ENCODE measurements around the gene MEX3D.

Gene MEX3D

GRCh38 chr19:1514295-1514661 is 53.8 kb downstream of the MEX3D start:
- Histone ChIP-seq H3K9me3 (ENCODE audit: severe bottlenecking) (no peaks in the 10 kb centered on the region), H3K27me3 (ENCODE audit: insufficient read depth, low read depth, severe bottlenecking) (peaks cover 3% of the 10 kb centered on the region), H3K4me3 (ENCODE audit: low read depth, low read length) (no peak overlapping the region), H3K27ac (no peak overlapping the region), H3K36me3 (no peaks in the 10 kb centered on the region)
- no peak for DNase-seq
- TF ChIP-seq CTCF (IDR thresholded peaks at IDR 0.05; ENCODE audit: low read depth, low read length), result no peak

GRCh38 chr19:1513499-1514294 is 54.4 kb downstream of the MEX3D start:
- peak; percentile 76 for TF ChIP-seq CTCF (IDR thresholded peaks at IDR 0.05; ENCODE audit: low read depth, low read length)
- H3K36me3 ChIP-seq, result no peaks in the 10 kb centered on the region
- peak; percentile 55 for DNase-seq
- no peak overlapping the region for H3K27ac ChIP-seq
- peaks cover 3% of the 10 kb centered on the region for H3K27me3 ChIP-seq (ENCODE audit: insufficient read depth, low read depth, severe bottlenecking)
- H3K9me3 ChIP-seq (ENCODE audit: severe bottlenecking), result no peaks in the 10 kb centered on the region
- H3K4me3 ChIP-seq (ENCODE audit: low read depth, low read length), result peak overlapping the region; percentile 47

GRCh38 chr19:1512671-1513498 is 55.2 kb downstream of the MEX3D start, which contains the start of gene ADAMTSL5:
ADAMTSL5 (minus strand) TSS chr19:1513019; CDS start chr19:1510943, 2,076 bp downstream.
- Histone ChIP-seq H3K27me3 (ENCODE audit: insufficient read depth, low read depth, severe bottlenecking) (peaks cover 3% of the 10 kb centered on the region), H3K27ac (no peak within 1 kb of the TSS)
- peak; percentile 53 for DNase-seq

GRCh38 chr19:1511318-1512317 is 56.5 kb downstream of the MEX3D start:
- no peak for DNase-seq
- Histone ChIP-seq H3K27ac (no peak overlapping the region), H3K9me3 (ENCODE audit: severe bottlenecking) (no peaks in the 10 kb centered on the region), H3K4me3 (ENCODE audit: low read depth, low read length) (no peak overlapping the region), H3K27me3 (ENCODE audit: insufficient read depth, low read depth, severe bottlenecking) (peaks cover 3% of the 10 kb centered on the region), H3K36me3 (no peaks in the 10 kb centered on the region)
- TF ChIP-seq CTCF (IDR thresholded peaks at IDR 0.05; ENCODE audit: low read depth, low read length), result no peak

More at GRCh38 chr19:1512671-1513498, 55.2 kb downstream of the MEX3D start, which contains the start of gene ADAMTSL5:
- Histone ChIP-seq H3K36me3 (no peaks in the 10 kb centered on the region), H3K9me3 (ENCODE audit: severe bottlenecking) (no peaks in the 10 kb centered on the region), H3K4me3 (ENCODE audit: low read depth, low read length) (peak within 1 kb of the TSS; percentile 47)
- TF ChIP-seq CTCF (IDR thresholded peaks at IDR 0.05; ENCODE audit: low read depth, low read length), result no peak

- DNase-seq, result no peak
- Histone ChIP-seq H3K4me3 (ENCODE audit: low read depth, low read length) (no peak overlapping the region), H3K36me3 (no peaks in the 10 kb centered on the region), H3K27ac (no peak overlapping the region), H3K9me3 (ENCODE audit: severe bottlenecking) (no peaks in the 10 kb centered on the region), H3K27me3 (ENCODE audit: insufficient read depth, low read depth, severe bottlenecking) (peaks cover 3% of the 10 kb centered on the region)
- no peak for TF ChIP-seq CTCF (IDR thresholded peaks at IDR 0.05; ENCODE audit: low read depth, low read length)
These were observed 57.3 kb downstream of the MEX3D start for GRCh38 chr19:1510807-1511206.
